ENCODE data around the gene TPO. TPM values are rescaled to one million over a fixed set of nuclear protein-coding genes. Genes with fewer than 3 reads are reported as not detected.
"Not testable (repeated sequence)": the region's sequence is repeated elsewhere in the genome, so short reads cannot be mapped to it uniquely, and the experiment has no call there.

TPO gene
- total RNA-seq, 1 donor from 2014 or later: 6.0 TPM

DNA sequence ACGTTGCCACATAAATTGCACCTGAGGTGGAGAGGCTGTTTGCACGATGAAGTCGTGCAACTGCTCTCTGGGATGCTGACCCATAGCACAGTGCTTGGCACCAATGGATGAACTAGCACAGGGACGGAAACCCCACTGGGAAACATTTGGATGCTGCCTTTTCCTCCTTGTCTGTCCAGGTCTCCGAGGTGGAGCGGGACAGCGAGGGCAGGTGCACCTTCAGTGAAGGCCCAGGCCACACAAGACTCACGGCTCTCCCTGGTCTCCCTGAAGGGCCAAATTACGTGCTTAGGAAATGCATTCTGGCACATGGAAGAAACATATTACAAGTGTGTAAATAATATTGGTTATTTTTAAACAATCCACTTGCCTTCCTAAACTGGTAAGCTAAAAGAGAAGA, 70.3 kb downstream of the TPO start:
- no peak for DNase-seq (ENCODE audit: low spot score)

DNA sequence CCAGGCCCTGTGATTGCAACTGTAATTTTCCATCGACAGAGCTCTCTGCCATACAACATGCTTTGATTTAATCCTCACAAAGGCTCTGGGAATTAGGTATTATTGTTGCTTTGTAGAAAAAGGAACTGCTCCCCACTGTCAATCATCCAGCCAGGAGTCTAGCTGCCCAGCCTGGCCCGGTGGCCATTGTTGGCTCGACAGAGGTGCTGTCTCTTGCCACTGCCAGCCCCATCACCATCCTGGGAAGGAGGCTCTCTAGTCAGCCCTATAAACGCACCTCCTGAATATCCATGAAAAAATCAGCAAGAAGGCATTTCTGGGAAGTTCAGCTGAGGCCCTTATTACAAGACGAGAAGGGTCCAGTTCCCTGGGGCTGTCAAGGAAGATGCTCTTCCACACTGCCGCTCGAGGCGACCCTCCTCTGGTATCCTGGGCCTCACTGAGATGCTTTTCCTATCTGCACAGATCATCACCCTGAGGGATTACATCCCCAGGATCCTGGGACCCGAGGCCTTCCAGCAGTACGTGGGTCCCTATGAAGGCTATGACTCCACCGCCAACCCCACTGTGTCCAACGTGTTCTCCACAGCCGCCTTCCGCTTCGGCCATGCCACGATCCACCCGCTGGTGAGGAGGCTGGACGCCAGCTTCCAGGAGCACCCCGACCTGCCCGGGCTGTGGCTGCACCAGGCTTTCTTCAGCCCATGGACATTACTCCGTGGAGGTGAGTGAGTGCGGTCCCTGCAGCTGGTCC, 71.0 kb downstream of the TPO start:
- no peak for DNase-seq (ENCODE audit: low spot score)

DNA sequence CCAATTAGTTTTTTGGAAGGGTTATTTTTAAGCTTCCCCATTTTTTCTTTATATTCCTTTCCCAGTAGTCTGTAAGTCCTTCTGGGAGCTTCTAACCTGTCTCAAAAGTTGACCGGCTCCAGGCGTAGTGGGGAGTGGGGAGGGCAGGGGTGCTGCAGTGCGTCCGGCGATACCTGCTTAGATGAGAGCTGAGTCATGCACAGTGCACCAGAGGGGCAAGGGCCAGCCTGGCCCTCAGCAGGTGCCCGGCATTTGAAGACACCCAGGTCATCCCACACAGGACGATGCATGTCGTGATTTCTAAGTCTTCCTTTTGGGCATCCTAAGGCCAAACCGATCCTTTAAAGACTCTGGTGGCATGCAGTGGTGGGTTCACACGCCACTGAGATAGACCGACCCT, 73.4 kb downstream of the TPO start:
- no peak for DNase-seq (ENCODE audit: low spot score)

DNA sequence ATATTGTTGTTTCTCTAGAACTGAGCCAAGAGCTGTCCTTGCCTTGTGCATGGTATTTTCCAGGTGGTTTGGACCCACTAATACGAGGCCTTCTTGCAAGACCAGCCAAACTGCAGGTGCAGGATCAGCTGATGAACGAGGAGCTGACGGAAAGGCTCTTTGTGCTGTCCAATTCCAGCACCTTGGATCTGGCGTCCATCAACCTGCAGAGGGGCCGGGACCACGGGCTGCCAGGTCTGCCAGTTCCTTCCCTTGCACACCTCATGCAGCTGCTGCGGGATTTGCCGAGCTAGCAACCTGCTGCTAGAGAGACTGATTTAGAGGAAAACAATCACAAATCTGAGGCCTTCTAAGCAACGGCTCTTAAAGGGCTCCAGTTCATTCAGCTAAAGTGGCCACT, 74.5 kb downstream of the TPO start:
- no peak for DNase-seq (ENCODE audit: low spot score)

DNA sequence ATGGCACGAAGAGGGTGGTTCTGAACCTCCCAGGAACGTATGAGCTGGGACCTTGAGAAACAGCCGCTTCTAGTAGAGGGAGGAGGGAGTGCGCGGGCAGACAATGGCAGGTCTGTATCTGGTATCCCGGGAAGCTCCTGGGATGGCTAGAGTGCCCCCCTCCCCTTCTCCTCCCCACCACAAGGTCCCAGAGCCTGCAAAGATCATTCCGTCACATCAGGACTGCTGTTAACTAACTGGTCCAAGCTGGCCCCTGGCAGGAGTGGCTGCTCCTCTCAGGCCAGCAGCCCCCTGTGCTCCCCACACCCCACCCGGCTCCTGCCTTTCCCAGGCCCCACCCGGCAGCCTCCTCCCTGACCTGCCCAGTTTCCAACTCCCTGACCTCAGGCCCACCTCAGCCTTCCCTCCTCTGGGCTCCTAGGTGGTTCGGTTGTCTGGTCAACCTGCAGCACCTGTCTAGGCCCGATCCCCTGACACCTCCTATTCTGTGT, 75.0 kb downstream of the TPO start:
- DNase-seq (ENCODE audit: low spot score): no peak

DNA sequence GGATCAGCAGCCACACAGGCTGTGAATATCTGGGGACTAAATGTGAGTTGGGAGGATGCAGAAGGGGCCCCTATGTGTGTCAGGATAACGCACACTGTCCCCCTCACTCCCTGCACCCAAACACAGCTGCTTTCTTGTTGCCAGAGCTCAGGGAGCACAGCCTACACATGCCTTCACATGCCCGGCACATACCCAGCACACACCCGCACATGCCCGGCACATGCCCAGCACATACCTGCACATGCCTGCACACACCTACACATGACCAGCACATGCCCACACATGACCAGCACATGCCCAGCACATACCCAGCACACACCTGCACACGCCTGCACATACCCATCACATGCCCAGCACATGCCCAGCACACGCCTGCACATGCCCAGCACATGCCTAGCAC, 75.6 kb downstream of the TPO start:
- DNase-seq (ENCODE audit: low spot score): no peak

DNA sequence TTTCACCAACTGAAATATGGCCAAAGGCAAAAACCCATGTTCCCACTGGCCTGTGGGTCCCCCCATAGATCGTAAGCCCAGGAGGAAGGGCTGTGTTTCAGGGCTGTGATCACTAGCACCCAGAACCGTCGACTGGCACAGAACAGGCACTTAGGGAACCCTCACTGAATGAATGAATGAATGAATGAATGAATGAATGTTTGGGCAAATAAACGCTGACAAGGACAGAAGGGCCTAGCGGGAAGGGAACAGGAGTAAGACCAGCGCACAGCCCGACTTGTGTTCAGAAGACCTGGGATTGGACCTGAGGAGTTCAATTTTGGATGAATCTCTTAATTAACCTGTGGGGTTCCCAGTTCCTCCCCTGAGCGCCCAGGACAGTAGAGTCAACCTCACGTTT, 76.2 kb downstream of the TPO start:
- DNase-seq (ENCODE audit: low spot score): no peak

DNA sequence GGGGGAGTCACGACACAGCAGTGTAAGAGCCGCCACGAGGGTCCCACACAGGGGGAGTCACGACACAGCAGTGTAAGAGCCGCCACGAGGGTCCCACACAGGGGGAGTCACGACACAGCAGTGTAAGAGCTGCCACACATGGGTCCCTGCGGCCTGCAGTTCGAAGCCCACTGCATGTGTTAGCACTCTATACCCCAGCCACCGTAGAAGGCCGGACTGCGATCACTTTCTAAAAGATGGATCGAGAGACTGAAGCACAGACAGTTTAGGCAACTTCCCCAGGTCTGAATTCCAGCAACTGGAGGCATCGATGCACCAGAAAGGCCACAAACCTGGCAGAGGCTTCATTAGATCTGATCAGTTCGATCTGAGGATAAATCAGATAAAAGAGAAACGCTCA, 77.1 kb downstream of the TPO start:
- not testable (repeated sequence) for DNase-seq (ENCODE audit: low spot score)

DNA sequence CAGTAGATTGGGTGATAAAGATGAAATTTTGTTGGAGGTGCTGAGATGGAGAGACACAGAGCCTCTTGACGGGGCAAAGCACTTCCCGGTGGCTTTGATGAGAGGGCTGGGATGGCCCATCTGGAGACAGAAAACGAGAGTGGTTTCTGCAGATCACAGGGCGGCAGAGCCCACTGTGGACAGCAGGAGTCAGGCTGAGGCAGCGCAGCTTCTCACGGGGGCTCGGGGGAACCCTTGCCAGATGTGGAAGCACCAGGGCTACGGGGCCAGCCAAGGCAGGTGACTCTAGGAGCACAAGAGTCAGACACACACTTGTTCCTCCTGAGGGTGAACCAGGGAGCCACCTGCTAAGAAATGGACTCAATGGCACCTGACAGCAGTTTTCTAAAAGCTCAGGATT, 78.5 kb downstream of the TPO start:
- no peak for DNase-seq (ENCODE audit: low spot score)

DNA sequence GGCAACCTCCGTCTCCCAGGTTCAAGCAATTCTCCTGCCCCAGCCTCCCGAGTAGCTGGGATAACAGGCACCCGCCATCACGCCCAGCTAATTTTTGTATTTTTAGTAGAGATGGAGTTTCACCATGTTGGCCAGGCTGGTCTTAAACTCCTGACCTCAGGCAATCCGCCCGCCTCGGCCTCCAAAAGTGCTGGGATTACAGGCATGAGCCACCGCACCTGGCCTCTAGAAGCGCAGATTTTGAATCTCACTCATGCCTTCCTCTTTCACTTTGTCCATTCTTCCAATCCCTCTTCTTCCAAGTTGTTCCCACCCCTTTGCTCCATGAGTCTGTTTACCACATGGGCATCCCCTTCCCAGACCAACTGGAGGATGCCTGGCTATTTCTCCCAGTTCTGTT, 79.0 kb downstream of the TPO start:
- DNase-seq (ENCODE audit: low spot score): not testable (repeated sequence)

DNA sequence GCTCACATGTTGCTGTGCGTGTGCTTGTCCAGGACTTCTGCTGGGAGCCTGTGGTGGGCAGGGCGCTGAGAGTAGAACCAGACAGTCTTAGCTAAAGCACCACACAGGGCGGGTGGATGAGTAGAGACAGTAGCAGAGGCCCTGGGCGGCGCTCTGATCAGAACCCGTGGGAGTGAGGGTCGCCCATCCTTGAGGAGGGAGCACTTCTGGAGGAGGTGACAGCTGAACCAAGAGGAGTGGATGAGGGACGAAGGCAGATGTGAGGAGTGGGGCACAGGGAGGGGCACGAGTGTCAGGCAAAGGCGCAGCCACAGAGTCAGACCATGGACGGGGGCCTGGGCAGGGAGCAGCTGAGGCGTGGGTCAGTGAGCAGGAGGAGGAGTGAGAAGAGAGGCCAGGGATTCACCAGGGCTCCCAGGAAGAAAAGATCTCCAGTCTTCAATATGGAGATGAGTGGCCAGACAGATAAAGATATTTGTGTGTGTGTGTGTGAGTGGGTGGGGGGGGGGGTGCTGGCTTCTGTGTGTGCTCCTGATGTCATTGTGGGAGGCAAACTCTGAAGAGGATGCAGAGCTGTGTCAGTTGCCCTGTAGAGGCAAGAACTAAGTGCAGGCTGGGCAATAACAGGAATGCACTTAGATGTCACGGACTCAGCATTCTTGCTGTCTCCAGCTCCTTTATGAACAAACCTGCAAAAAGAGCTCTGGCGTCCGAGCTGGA, 79.6 kb downstream of the TPO start:
- no peak for DNase-seq (ENCODE audit: low spot score)

DNA sequence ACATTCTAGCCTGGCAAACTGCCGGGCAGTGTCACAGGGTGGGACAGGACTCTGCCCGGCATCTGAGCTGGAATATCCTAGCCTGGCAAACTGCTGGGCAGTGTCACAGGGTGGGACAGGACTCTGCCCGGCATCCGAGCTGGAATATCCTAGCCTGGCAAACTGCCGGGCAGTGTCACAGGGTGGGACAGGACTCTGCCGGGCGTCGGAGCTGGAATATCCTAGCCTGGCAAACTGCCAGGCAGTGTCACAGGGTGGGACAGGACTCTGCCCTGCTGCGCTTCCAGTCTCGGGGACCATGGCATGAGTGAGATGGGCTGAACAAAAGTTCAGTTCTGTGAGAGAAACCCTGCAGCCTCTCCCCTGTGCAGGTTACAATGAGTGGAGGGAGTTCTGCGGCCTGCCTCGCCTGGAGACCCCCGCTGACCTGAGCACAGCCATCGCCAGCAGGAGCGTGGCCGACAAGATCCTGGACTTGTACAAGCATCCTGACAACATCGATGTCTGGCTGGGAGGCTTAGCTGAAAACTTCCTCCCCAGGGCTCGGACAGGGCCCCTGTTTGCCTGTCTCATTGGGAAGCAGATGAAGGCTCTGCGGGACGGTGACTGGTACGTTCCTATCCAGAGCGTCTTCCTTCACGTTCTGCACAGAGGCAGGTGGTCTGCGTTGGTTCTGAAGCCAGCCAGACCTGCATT, 80.3 kb downstream of the TPO start:
- DNase-seq (ENCODE audit: low spot score): no peak

DNA sequence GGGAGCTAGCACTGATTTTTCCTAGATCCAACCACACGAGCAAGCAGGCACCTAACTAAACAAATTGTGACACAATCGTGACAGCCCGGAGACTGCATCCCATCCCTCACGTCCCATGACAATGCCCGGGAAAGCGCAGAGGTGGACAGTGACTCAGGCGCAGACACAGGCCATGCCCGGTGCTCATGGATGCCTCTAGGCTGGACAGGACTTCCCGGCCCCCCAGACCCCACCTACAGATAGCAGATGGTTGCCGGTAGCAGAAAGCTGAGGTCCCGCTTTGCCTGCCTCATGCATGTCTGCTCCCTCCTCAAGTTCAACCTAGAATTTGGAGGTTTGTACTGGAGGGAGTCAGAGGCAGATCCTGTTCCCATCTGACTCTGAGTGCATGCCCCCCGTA, 81.0 kb downstream of the TPO start:
- no peak for DNase-seq (ENCODE audit: low spot score)

DNA sequence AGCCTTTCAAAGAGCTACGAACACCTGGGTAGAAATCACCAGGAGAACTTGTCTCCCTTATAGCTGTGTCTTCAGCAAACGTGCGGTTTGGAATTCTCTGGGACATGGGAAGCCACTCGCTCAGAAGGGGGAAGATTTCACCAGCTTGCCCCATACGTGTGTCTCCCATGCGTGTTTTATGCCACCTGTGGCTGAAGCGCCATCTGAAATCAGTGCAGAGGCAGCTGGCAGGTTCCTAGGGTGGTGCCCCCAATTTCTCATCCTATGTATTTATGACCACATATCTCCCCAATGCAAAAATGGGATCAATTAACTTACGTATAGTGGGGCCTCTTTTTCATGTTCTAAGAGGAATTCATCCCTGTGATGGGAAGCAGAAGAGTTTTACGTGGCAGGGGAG, 81.6 kb downstream of the TPO start:
- DNase-seq (ENCODE audit: low spot score): no peak

DNA sequence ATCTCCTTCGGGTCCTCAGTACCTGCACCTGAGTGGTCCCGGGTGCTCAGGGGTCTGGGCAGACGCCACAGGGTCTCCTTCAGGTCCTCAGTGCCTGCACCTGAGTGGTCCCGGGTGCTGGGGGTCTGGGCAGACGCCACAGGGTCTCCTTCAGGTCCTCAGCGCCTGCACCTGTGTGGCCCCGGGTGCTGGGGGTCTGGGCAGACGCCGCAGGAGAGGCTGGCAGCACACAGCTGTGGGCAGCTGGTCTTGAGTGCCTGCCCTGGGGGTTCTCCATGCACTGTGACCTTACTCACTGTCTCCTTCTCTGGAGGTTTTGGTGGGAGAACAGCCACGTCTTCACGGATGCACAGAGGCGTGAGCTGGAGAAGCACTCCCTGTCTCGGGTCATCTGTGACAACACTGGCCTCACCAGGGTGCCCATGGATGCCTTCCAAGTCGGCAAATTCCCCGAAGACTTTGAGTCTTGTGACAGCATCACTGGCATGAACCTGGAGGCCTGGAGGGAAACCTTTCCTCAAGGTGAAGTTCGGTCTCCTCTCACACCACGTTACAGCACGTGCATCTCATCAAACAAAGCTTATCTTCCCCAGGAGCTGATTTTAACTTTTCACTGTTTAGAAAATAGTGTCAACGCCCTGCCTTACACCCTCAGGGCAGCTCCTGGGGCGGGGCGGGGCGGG, 82.6 kb downstream of the TPO start:
- no peak for DNase-seq (ENCODE audit: low spot score)

DNA sequence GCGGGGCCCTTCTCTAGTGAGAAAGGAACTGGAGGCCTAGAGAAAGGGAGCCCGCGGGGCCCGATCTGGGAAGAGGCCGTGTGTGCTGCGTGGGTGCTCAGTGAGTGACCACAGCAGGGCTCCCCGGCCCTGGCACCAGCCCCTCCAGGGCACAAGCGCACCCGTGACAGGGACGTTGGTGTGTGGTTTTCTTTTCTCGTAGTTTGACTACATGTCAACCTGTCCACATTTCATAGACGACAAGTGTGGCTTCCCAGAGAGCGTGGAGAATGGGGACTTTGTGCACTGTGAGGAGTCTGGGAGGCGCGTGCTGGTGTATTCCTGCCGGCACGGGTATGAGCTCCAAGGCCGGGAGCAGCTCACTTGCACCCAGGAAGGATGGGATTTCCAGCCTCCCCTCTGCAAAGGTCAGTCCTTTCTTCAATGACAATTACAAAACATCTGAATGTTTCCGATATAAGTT, 83.1 kb downstream of the TPO start:
- no peak for DNase-seq (ENCODE audit: low spot score)

DNA sequence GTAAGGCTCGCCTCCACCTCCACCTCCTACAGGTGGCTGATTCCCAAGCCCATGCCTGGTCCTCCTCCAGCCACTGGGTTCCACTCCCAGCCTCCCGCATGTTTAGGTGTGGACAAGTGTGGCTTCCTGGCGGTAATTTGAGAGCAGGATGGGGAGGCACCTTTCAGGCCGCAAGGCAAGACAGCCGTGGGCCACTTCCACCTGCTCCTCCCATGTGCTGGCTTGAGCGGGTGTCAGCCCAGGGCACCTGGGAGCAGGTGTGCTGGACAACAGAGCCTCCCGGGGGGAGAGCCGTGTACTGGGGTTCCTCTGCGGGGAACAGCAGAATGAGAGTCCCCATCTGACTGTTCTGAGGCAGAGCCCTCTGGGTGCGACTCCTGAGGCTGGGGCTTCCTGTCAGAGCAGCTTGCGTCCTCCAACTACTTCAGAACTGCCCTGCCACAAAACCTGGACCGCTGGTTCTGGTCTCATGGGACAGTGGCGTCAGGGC, 83.9 kb downstream of the TPO start:
- no peak for DNase-seq (ENCODE audit: low spot score)

DNA sequence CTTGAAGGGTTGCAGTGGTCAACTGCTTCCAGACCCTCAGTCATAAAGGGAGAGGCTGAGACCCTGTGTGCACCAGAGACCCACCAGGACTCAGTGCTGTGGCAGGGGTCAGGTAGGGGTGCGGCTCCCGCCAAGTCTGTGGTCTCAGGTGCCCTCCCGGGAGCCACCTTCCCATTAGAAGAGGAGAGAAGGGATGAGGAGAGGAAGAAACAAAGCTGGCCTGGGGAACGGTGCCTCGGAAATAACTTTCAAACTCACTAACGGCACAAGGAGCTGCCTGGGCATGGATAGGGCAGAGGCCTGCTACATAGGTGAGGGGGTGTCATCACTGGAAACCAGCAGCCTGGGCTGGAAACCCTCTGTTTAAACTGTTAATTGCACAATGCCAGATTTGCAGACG, 84.9 kb downstream of the TPO start:
- DNase-seq (ENCODE audit: low spot score): no peak

DNA sequence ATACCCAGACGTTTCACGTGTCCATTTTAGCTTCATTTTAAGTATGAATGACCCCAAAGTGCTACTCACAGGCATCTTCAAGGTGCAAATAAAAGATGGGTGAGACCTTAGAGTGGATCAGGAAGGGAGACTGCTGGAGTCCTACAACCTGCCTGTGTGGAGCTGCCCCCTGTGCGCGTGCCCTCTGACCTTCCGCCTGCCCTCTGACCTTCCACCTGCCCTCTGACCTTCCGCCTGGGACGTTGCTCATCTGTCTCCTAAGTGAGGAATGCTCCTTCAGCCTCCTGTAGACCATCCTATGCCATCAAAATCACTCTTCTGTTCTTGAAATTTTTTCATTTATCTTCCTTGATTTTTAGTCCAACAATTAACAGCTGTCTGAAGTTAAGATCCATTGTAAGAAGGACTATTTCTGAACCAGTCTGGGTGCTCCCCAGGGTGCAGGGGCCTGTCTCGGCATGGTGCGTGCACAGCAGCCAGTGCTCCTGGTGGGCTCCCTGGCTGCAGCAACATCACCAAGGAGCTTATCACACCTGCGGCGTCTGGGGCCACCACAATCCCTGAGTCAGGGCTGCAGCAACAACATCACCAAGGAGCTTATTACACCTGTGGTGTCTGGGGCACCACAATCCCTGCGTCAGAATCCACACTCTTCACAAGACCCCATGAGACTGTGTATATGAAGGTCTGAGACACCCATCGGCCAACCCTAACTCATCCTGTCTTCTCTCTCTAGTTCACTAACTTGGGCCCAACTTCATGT, 86.0 kb downstream of the TPO start:
- no peak for DNase-seq (ENCODE audit: low spot score)

DNA sequence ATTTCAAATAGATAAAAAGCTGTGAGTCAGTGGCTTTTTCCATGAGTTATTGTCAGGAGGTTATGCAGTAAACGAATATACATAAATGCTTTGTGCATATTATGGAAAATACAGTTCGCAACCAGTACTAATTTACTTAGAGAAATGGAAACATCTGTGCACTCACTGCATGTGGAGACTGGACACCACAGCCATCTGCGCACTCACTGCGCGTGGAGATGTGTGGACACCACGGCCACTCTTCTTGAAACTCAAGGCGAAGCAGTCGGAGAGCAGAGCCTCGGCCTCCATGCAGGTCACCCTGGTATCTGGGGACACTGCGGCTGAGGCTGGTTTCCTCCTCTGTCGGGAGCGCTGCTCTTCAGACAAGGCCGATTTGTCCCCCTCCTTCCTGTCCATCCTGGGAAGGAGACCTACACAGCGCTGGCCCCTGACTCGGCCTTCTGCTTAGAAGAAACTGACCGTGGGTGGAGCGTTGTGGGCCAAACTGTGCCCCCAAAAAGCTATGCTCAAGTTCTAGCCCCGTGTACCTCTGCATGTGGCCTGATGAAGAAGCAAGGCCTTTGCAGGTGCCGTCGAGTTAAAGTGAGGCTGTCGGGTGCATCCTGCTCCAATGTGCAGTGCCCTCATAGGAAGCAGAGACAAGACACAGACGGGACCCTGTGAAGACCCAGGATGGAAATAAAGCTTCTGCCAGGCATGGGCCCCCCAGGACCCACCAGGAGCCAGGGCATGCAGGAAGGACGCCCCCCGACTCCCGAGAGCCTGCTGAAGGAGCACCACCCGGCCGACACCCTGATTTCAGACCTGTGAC, 88.0 kb downstream of the TPO start:
- no peak for DNase-seq (ENCODE audit: low spot score)

All from umbilical cord (tissue), 2 donors.